Fibroblast of lung (primary cell): Measurements from ENCODE around the gene NCEH1. TPM values are rescaled to one million over a fixed set of nuclear protein-coding genes. Genes with fewer than 3 reads are reported as not detected.
A peak's percentile ranks its signal among the peaks of the same experiment; 100 is the strongest.

ENCODE experiments used
- DNase-seq, 2 donors: peaks; one replicate each; pipeline versions ENCODE4 v3.0.0 to v3.0.0-alpha.2; 2010; ENCODE audit warnings: low read depth in 2 of 2
- H2AFZ ChIP-seq: 2 replicates; pipeline ENCODE4 v1.5.1; 2012; ENCODE audit warnings: low read length, control low read depth, inconsistent platforms
- H3K27ac ChIP-seq: 2 replicates; pipeline ENCODE4 v1.5.1; 2011; ENCODE audit warnings: low read length, control low read depth; ENCODE audit not compliant: insufficient read depth
- H3K27me3 ChIP-seq: 2 replicates; pipeline ENCODE4 v1.5.1; 2011; ENCODE audit warnings: mild to moderate bottlenecking, low read length; ENCODE audit not compliant: control insufficient read depth, insufficient read depth
- H3K36me3 ChIP-seq: 2 replicates; pipeline ENCODE4 v1.5.1; 2011; ENCODE audit warnings: low read length; ENCODE audit not compliant: control insufficient read depth, insufficient read depth
- H3K4me1 ChIP-seq: 2 replicates; pipeline ENCODE4 v1.5.1; 2011; ENCODE audit warnings: low read length; ENCODE audit not compliant: control insufficient read depth, insufficient read depth; ENCODE audit errors: extremely low read depth
- H3K4me2 ChIP-seq: 2 replicates; pipeline ENCODE4 v1.5.1; 2011; ENCODE audit warnings: low read length, control low read depth; ENCODE audit not compliant: insufficient read depth; ENCODE audit errors: extremely low read depth
- H3K4me3 ChIP-seq, 4 experiments: fragments of 200-600 bp in 1 of 4; sonication (generic) in 1 of 4; replicated peaks in 1 of 4; 2 replicates each; pipeline ENCODE4 v1.5.1; 2011 to 2016; ENCODE audit warnings: low read length in 4 of 4, low read depth in 3 of 4, mild to moderate bottlenecking in 3 of 4, control low read depth in 2 of 4, inconsistent platforms in 1 of 4, mixed read lengths in 1 of 4; ENCODE audit not compliant: insufficient read depth in 1 of 4; ENCODE audit errors: control extremely low read depth in 1 of 4
- H3K79me2 ChIP-seq: 2 replicates; pipeline ENCODE4 v1.5.1; 2012; ENCODE audit warnings: mild to moderate bottlenecking, low read length, inconsistent platforms; ENCODE audit not compliant: control insufficient read depth, insufficient read depth
- H3K9ac ChIP-seq: 2 replicates; pipeline ENCODE4 v1.5.1; 2011; ENCODE audit warnings: mild to moderate bottlenecking, low read length, control low read depth; ENCODE audit not compliant: insufficient read depth
- H3K9me3 ChIP-seq: 2 replicates; pipeline ENCODE4 v1.5.1; 2012; ENCODE audit warnings: low read depth, low read length; ENCODE audit not compliant: control insufficient read depth, insufficient read depth
- H4K20me1 ChIP-seq: 2 replicates; pipeline ENCODE4 v1.5.1; 2011; ENCODE audit warnings: low read length; ENCODE audit not compliant: control insufficient read depth, insufficient read depth; ENCODE audit errors: extremely low read depth
- EZH2 ChIP-seq: IDR thresholded peaks from 2 replicates; pipeline ENCODE4 v1.5.1; 2012; ENCODE audit warnings: low read length, control low read depth, mild to moderate bottlenecking; ENCODE audit errors: missing control alignments
- polyA plus RNA-seq, 2 donors: library from polyadenylated mRNA; depleted of rRNA in 1 of 2; stranded (reverse) in 1 of 2; unstranded in 1 of 2; fragments of >200 nt; gene quantifications; 2 replicates each; pipeline ENCODE4 v1.2.1, GENCODE V29; 2011 to 2012; ENCODE audit warnings: missing spikeins in 1 of 2
- total RNA-seq: library from RNA; depleted of rRNA; stranded (reverse); fragments of >200 nt; gene quantifications from 2 replicates; pipeline ENCODE4 v1.2.1, GENCODE V29; 2014
- TF ChIP-seq, protein P1 (sequence below), 2 donors: IDR thresholded peaks in 1 of 2; conservative IDR thresholded peaks in 1 of 2; 1 replicate in 1 of 2; 2 replicates in 1 of 2; pipeline ENCODE4 v1.5.1; 2011 to 2012; ENCODE audit warnings: low read length in 2 of 2, control low read depth in 1 of 2, inconsistent platforms in 1 of 2, low read depth in 1 of 2, mild to moderate bottlenecking in 1 of 2

The NCEH1 gene
- total and polyA plus RNA-seq, 2 donors (not counting 1 experiment from before 2014, with no cell fraction given), result 9.9 to 11.4 TPM

GRCh38 chr3:172609750-172610149 is 101.1 kb downstream of the NCEH1 start:
- DNase-seq, result no peak
- TF ChIP-seq, protein P1, sequence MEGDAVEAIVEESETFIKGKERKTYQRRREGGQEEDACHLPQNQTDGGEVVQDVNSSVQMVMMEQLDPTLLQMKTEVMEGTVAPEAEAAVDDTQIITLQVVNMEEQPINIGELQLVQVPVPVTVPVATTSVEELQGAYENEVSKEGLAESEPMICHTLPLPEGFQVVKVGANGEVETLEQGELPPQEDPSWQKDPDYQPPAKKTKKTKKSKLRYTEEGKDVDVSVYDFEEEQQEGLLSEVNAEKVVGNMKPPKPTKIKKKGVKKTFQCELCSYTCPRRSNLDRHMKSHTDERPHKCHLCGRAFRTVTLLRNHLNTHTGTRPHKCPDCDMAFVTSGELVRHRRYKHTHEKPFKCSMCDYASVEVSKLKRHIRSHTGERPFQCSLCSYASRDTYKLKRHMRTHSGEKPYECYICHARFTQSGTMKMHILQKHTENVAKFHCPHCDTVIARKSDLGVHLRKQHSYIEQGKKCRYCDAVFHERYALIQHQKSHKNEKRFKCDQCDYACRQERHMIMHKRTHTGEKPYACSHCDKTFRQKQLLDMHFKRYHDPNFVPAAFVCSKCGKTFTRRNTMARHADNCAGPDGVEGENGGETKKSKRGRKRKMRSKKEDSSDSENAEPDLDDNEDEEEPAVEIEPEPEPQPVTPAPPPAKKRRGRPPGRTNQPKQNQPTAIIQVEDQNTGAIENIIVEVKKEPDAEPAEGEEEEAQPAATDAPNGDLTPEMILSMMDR (conservative IDR thresholded peaks at IDR 0.05 in 1 of 2, IDR thresholded peaks at IDR 0.05 in 1 of 2; ENCODE audit: low read depth in 1 of 2, low read length in 2 of 2), result no peak
- no peak for TF ChIP-seq EZH2
- Histone ChIP-seq H3K79me2 (no peaks in the 10 kb centered on the region), H3K27me3 (no peaks in the 10 kb centered on the region), H3K4me1 (peaks cover 2% of the 10 kb centered on the region), H3K9me3 (no peaks in the 10 kb centered on the region), H3K27ac (no peak overlapping the region), H3K4me2 (no peak overlapping the region), H2AFZ (no peak overlapping the region), H4K20me1 (no peaks in the 10 kb centered on the region), H3K9ac (no peak overlapping the region), H3K36me3 (no peaks in the 10 kb centered on the region), H3K4me3 (no peak overlapping the region)

DNA sequence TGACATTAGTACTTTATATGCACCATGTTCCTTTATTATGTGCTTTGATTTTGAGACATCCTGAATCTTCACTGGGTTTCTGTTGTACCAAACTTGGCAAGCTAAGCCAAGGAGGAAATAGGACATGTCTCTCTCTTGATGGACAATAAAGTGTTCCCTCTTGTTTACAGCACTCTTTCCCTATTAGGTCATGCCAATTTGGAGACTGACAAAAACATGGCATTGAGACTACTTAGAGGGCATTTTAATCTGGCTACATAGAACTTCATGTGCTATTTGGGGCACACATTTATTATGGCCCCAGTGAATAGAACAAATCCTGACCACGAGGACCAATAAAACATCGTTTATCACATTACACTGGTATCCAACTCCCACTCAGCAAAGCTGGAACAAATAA is 102.3 kb downstream of the NCEH1 start:
- H3K9me3 ChIP-seq, result no peaks in the 10 kb centered on the region
- no peak overlapping the region for H3K4me2 ChIP-seq
- no peak for TF ChIP-seq EZH2
- TF ChIP-seq, protein P1 (conservative IDR thresholded peaks at IDR 0.05 in 1 of 2, IDR thresholded peaks at IDR 0.05 in 1 of 2; ENCODE audit: low read depth in 1 of 2, low read length in 2 of 2), result no peak
- no peaks in the 10 kb centered on the region for H4K20me1 ChIP-seq
- no peak overlapping the region for H3K9ac ChIP-seq
- no peak for DNase-seq
- H3K4me3 ChIP-seq, result no peak overlapping the region
- no peaks in the 10 kb centered on the region for H3K27me3 ChIP-seq
- H3K36me3 ChIP-seq, result no peaks in the 10 kb centered on the region
- no peaks in the 10 kb centered on the region for H3K79me2 ChIP-seq
- H3K4me1 ChIP-seq, result peaks cover 2% of the 10 kb centered on the region
- no peak overlapping the region for H3K27ac ChIP-seq
- H2AFZ ChIP-seq, result no peak overlapping the region

GRCh38 chr3:172607305-172608121 is 103.4 kb downstream of the NCEH1 start:
- H3K9ac ChIP-seq, result no peak overlapping the region
- no peak overlapping the region for H2AFZ ChIP-seq
- no peak overlapping the region for H3K4me2 ChIP-seq
- no peaks in the 10 kb centered on the region for H3K36me3 ChIP-seq
- DNase-seq, result peak; percentile 78 to 92
- H4K20me1 ChIP-seq, result no peaks in the 10 kb centered on the region
- peaks cover 2% of the 10 kb centered on the region for H3K4me1 ChIP-seq
- no peak overlapping the region for H3K4me3 ChIP-seq
- no peak overlapping the region for H3K27ac ChIP-seq
- H3K79me2 ChIP-seq, result no peaks in the 10 kb centered on the region
- H3K27me3 ChIP-seq, result no peaks in the 10 kb centered on the region
- no peaks in the 10 kb centered on the region for H3K9me3 ChIP-seq
- TF ChIP-seq EZH2, result no peak
- TF ChIP-seq, protein P1 (conservative IDR thresholded peaks at IDR 0.05 in 1 of 2, IDR thresholded peaks at IDR 0.05 in 1 of 2; ENCODE audit: low read depth in 1 of 2, low read length in 2 of 2), result no peak
